GM19397 (cell line): ENCODE measurements around the gene PRR20G.

ENCODE experiments used
- ATAC-seq: cut with Tn5 transposase; IDR thresholded peaks from one replicate; pipeline ENCODE4 v1.9.1; 2021; ENCODE audit warnings: mild to moderate bottlenecking, moderate library complexity; ENCODE audit not compliant: unreplicated experiment

The PRR20G gene

GRCh38 chr3:127237835-127238234, 50.0 kb downstream of the PRR20G start:
- ATAC-seq = no peak

- no peak for ATAC-seq
Measured at GRCh38 chr3:127235706-127236105, 52.1 kb downstream of the PRR20G start.

- no peak for ATAC-seq
Measured at GRCh38 chr3:127234778-127235177, 53.1 kb downstream of the PRR20G start.
